ENCODE data around the gene CMIP.

Gene CMIP

DNA sequence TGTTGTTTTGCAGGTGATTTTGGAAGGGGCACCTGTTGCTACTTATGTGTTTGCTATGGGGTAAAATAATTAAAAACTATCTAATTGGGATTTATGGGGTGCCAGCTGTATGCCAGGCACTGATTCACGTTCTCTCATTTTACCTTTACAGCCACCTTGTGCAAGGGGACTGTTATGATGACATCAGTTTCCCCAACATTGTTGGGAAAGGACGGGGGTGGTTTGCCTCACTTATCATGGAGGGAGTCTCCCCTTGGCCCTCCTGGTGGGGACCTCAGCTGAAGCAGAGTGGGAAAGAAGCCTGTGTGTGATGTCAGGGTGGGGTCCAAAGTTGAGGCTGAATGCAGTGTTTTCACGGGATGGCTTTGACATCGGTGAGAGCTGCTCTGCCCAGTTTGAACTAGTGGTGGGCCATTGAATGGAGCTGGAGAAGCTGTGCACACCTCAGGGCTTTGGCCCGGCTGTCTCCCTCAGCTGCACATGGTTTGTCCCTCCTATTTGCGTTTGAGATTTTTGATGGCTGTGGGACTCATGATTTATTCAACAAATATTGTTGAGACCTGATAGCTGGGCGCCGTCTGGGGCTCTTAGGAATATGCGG, 36.1 kb downstream of the CMIP start:
- no peak for DNase-seq (ENCODE audit: low read depth)

- DNase-seq (ENCODE audit: low read depth) = peak; percentile 83
Measured at GRCh38 chr16:81481207-81481821, 36.7 kb downstream of the CMIP start.

DNA sequence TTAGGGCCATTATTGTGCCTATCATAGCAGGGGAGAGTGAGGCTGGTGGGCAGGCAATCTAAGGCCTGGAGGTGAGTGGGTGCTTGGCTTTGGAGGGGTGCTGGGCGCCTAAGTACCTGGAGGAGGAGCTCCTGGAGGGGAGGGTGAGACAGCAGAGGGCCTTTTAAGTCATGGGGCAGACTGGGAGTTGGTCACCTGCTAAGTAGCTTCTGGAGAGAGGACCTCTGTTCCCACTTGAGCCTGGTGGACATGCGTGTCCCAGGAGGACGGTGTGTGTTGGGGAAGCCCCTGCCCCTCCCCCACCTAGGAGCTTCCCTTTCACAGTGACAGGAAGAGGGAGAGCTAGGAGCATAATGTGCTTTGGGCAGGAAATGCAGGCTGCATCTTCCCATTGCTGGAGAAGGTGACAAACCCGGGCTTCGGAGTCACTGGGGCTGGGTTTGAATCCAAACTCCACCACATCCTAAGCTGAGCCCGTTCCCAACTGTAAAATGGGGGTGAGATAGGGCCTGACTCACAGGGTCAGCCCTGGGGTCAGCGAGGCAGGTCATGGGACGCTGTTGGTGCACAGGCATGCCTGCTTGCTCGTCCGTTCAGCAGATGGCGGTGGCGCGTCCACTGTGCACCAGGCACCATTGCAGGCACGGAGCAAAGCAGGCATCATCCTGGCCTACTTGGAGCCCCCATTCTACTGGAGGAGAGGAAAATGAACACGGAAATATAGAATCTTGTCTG, 37.9 kb downstream of the CMIP start:
- peak; percentile 23 for DNase-seq (ENCODE audit: low read depth)

DNA sequence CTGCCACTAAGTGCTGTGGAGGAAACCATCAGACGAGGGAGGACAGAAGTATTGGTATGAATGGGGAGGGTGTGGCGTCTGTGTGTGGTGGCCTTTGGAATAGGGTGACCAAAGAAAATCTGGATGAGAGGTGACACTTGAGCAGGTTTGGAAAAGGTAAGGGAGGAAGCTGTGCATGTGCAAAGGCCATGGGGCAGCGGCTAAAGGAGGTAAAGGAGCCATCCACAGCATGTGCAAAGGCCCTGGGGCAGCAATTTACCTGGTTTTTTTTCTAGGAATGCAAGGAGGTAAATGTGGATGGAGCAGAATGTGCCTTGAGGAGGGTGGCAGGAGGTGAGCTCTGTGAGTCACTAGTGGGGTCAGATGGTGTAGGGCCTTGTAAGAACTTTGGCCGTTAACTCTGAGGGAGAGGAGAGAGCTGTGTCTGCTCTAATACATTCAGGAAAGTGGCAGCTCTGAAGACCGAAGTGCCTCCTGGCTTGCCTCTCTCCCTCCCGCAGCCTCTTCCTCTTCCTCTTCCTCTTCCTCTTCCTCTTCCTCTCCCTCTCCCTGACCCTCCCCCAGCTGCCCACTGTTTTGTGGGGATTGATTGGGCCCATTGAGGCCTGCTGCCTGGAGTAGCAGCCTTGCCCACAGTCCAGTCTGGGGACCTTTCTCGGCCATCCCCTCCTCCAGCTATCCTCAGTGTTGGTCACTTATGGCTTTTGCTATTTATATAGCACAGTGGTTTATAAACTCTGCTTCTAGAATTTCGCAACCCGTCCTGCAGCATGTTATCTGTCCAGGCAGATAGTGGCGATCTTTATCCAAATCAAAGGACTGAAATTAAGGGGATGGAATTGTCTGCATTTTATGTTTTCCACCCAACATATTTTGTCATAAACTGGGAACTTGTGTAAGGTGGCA, 38.7 kb downstream of the CMIP start:
- peak; percentile 12 for DNase-seq (ENCODE audit: low read depth)

DNA sequence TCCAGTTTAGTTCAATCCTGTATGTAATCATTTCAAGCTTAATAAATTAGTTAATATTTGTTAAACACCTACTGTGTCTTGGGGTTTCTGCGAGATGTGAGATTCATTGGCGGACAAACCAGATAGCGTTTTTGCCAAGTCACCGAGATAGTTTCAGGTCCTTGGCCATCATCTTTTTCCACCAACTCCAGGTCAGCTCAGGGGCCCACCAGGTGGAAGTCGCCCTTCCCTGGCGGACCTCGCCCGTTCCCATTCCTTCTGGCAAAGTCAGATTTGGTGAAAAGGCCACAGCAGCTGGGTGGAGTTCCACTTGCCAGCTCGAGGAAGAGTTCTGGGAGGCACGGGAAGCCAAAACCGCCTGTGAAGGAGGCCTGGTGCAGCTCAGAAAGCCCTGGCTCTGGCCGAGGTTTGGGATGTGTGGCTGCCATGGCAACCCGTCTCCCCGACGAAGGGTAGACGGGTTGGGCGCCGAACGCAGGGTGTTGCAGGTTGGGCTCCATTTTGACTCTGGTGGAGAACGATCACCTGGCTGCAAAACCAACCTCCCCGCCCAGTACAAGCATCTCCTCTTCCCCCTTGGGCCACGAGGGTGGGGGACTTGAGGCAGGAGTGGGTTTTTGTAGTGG, 39.5 kb downstream of the CMIP start:
- no peak for DNase-seq (ENCODE audit: low read depth)

GRCh38 chr16:81484908-81485624, 40.5 kb downstream of the CMIP start:
- DNase-seq (ENCODE audit: low read depth) = no peak

- DNase-seq (ENCODE audit: low read depth) = peak; percentile 30
Measured at GRCh38 chr16:81485824-81486539, 41.4 kb downstream of the CMIP start.

- no peak for DNase-seq (ENCODE audit: low read depth)
Measured at GRCh38 chr16:81486540-81487061, 42.0 kb downstream of the CMIP start.

- DNase-seq (ENCODE audit: low read depth) = no peak
Measured at GRCh38 chr16:81487301-81487720, 42.7 kb downstream of the CMIP start.

- DNase-seq (ENCODE audit: low read depth) = no peak
Measured at GRCh38 chr16:81488687-81489411, 44.2 kb downstream of the CMIP start.

DNA sequence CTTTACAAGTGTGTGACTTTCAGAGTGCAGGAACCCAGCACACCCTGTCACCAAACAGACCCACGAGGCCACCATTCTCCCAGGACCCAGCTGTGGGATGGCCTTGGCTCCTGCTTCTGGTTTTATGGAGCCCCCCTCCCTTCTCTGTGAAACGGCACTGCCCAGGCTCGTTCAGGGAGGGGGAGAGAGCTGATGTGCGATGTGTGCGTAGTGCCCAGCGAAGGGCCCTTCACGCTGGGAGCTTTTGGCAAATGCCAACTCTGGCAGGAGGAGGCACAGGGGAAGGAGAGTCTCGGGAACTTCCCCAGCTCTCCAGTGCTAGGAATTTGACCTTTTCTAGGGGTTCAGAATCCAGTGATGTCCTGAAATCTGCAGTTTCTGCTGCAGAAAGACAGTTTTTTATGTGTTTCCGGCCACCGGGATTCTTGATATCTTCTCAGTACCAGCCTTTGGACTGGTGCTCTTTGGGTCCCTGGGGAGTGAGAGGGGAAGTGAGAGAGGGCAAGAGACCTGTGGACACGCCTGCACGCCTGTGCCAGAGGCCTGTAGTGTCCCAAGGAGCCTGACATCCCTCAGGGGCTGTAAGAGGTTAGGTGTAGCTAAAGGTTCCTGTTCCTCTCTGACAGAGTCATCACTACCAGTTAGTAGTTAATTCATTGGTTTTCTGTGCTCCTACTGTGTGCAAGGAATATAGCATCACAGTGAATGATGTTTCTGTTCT, 45.1 kb downstream of the CMIP start:
- no peak for DNase-seq (ENCODE audit: low read depth)

DNA sequence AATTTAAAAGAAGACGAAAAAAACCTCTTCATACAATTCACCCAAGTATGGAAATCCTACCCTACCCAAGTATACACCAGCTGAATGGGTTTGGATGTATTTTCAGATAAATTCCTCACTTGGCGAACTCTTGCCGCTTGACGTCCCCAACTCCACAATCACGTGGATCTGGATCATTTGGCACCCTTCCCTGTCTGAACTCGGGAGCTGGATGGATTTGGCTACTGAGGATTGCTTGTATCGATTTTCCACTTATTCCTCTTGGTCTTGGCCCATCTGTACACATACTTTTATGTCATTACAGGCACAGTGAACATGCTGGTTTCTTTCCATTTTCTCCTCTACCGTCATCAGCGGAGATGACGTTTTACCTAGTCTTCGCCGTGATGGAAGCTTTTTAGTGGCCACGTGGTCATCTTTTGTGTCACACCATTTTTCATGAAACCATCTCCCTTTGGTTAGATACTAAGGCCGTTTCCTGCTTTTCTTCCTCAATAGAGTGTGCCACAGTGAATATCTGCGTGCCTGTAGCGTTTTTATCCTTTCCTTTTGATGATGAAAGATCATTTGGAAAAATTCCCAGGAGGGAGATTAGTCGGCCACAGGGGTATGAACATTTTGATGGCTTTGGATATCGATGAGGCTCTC, 47.1 kb downstream of the CMIP start:
- peak; percentile 54 for DNase-seq (ENCODE audit: low read depth)

GRCh38 chr16:81492311-81492761, 47.7 kb downstream of the CMIP start:
- peak; percentile 17 for DNase-seq (ENCODE audit: low read depth)

- no peak for DNase-seq (ENCODE audit: low read depth)
Measured at GRCh38 chr16:81492965-81493754, 48.6 kb downstream of the CMIP start.

- peak; percentile 91 for DNase-seq (ENCODE audit: low read depth)
Measured at GRCh38 chr16:81493755-81494433, 49.3 kb downstream of the CMIP start.

DNA sequence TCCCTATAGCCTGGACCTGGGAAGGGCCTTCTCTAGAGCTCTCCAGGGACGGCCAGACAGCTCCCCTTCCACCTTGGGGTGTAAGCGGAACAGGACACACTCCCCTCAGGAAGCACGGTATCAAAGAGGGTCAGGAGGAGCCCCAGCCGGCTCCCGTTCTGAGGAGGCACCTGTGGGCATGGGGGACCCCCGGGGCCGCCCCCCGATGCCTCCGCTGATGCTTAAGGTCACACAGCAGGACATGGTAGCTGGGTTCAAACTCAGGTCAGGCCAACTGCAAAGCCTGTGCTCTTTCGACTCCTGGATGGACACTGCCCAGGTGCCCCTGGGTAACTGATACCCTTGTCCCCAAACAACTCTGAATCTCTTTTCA, 49.8 kb downstream of the CMIP start:
- DNase-seq (ENCODE audit: low read depth) = no peak

DNA sequence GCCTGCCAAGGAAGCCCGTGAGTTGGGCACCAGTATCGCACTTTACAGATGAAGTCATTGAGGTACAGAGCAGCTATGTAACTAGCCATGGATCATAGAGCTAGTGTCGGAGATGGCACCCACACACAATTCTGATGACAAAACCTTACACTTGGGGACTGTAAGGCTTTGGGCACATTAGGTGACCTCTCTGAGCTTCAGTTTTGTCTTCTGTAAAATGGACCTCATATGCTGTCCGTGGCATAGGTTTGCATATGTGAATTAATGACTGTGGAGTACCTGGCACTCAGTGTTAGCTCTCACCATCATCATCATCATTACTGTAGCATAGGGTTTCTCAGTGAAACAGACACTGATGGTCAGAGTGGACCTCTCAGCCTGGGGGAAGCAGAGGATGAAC, 50.3 kb downstream of the CMIP start:
- DNase-seq (ENCODE audit: low read depth) = no peak

Data from ELR (cell line).